ENCODE results near the gene CDH7.

The CDH7 gene

DNA sequence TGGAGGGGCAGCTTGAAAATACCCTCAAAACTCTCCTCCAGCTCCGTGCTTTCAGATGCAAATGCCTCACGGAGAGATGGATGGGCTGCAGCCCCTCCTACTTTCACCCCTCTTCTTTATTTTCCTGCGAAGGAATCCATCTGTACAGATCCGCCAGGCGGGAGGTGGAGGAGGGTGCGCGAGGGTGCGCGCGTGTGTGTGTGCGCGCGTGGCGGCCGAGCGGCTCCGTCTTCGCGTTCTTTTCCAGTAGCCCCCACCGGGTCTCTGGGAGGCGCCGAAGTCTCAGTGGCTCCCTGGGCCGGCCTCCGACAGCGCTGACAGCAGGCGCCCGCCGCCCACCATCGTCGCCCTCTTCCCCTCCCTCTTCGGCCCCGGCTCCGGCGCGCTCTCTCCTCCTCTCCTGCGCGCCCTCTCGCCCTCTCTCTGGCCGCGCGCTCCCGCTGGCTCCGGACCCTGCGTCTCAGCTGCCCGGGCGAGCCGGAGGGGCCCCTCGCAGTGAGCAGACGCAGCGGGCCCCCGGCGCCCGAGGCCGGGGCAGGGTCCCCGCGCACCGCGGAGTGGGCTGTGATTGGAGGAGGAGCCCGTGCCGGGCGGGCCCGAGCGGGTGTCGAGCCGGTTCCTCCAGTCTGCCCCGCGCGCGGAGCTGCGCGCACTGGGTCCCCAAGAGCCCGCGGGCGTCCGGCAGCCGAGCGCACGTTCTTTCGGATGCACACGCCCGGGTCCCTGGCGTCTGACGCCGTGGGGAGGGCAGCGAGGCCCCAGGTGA lies at the start of gene CDH7:
TSS of gene CDH7 (plus strand) at position 624 of the 766 bp plus-strand sequence. CDS start 11,831 bp downstream, outside the sequence.
- no peak for DNase-seq

- no peak for DNase-seq
These were observed 46.8 kb upstream of the CDH7 start for GRCh38 chr18:65704046-65704445.

DNA sequence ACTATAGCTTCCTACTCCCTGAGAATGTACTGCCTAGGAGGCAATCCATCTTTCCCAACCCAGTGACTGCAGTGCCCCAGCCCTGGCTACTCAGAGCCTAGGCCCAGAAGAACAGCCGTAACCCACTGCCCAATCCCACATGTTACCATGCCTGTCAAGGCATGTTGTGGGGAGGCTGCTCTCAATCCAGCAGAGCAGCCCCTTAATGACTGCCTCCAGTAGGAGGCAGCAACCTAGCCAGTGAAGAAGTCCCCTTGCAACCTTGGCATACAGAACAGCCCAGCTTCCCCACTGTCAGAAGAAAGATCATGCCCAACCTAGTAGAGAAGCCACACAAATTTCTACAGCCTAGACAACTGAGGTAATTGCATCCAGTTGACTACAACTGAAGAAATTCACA lies 44.2 kb upstream of the CDH7 start:
- DNase-seq: no peak

- no peak for DNase-seq
These were observed 39.3 kb upstream of the CDH7 start for GRCh38 chr18:65711493-65711892.

DNA sequence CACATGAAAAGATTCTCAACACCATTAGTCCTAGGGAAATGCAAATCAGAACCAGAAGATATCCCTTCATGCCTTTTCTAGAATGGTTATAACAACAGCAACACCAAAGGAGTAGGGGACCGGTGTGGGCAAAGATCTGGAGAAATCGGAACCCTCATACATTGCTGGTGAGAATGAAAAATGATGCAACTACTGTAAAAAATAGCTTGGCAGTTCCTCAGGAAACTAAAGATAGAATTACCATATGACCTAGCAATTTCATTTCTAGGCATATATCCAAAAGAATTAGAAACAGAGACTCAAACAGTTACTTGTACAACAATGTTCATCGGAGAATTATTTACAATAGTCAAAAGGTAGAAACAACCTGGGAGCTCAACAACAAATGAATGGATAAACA lies 29.2 kb upstream of the CDH7 start:
- DNase-seq: no peak

DNA sequence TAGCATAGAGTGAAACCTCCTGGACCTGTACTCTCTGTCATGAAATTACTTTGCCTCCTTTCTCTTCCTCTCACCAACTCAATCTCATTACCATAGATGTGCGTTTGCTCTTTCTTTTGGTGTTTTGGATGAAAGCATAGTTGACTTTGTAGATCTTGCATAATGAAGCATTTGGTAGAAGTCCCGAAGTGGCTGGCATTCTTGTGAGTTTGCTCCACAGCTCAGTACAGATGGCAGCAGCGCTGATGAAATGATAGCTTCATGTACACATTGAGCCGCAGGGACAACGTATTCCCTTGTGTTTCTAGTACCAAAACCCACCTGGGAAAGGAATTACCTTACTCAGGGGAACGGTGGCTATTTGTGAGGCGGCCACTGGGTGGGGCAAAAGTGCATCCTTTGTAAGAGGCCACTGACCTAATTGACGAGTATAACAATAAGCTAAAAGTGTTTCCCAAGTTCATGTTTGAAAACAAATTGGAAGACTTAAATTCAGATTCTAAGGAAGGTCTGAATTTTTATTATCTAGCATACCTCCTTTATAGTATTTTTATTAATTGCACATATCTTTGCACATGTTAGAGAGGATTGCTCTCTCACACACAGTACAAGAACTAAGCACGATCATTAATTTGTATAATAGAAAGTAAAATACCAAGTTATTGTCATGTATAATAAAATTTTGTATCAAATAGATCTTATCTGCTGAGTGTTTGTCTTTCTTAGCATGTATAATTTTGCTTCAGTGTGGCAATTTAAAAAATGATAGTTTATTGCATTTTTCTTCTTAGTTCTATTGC lies 25.4 kb upstream of the CDH7 start:
- DNase-seq: no peak

DNA sequence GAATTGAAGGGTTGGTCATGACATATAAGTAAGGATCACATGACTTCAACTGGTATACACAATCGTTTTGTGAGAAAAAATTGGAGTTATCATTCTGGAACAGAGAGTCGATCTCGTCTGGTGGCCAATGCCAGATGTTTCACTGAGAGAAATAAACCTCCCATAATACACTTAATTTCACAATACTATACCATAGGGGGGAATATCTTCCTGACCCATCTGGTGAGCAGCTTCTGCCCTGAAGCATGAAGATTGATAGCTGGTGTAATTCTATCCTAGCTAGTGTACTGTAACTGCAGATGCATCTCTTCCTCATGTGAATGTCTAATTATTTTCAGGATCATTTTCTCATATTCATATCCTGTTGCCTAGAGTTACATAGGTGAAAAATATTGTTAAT lies 15.7 kb upstream of the CDH7 start:
- DNase-seq: no peak

- no peak for DNase-seq
These were observed 13.3 kb upstream of the CDH7 start for GRCh38 chr18:65737471-65737955.

GRCh38 chr18:65746936-65747335 lies 3.9 kb upstream of the CDH7 start:
- no peak for DNase-seq

- DNase-seq: no peak
These were observed 2.5 kb upstream of the CDH7 start for GRCh38 chr18:65748321-65748720.

GRCh38 chr18:65749841-65750240 lies 971 bp upstream of the CDH7 start:
- DNase-seq: no peak

DNA sequence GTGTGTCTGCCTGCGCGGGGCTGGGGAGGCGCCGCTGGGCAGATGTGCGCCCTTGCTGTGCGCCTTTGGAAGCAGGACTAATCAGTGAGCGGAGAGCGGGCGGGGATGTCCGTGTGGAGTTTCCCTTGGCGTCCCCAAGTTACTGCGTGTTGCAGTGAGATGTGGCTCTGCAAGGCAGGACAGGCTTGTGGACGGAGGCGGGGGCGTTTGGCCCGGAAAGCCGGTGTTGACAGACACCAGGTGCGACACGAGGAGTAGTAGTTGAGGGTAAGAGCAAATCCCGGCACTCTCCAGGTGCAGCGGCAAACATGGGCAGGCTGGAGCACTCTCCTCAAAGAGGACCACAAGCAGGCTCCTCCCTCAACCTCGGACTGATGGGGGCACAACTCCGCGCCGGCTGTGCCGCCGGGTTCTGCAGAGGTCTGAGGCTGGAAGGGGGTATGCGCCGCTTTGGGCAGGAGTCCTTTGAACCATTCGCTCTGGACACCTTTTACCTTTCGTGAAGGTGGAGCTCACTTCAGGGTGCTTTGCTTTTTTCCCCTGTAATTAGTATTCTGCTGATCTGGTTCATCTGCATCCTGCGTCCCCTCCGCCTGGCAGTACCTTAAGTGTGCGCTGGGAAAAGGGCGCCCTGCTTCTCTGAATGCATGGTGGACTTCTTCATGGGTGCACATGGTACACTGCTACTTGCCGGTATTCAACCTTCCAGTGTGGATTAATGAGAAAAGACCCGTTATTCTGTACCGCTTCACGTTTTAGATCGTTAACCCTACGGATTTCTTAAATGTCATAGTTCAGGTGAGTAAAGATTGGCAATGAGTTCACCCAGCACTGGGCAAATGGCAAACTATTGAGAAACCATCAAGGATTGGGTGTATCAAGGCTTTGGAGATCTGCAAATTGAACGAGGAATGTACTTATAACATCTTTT lies 608 bp downstream of the CDH7 start:
- DNase-seq: no peak

DNA sequence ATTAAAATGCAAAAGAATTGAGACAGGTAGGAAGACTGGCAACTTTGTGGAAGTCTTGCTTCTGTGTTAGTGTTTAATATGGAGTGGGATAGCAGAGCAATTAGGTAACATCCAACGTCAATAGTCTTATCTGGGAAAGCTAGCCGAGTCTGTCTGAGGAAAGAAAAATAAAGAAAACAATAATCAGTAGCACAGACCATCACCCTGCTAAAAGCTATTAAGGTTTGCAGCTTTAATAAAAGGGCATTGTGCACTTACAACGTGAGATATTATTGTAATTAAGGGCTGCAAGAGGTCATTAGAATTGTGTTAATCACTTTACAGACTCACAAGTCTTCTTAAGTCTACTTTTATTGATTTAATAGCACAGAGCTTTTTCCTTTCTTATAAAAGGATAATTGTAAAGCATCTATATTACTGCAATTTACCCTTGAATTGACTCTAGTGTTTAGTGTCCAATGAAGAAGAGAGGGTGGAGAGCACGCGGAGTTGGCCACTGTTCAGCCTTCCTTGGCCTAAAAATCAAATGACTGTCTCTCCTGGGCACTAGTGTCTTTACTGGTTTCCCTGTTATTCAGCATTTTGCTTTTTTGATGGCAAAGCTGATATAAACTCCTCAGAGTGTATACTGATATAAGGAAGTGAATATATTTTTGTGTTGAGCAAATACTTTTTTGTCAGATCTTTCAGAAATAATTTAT lies 2.0 kb downstream of the CDH7 start:
- no peak for DNase-seq

GRCh38 chr18:65753520-65753919 lies 2.7 kb downstream of the CDH7 start:
- no peak for DNase-seq

DNA sequence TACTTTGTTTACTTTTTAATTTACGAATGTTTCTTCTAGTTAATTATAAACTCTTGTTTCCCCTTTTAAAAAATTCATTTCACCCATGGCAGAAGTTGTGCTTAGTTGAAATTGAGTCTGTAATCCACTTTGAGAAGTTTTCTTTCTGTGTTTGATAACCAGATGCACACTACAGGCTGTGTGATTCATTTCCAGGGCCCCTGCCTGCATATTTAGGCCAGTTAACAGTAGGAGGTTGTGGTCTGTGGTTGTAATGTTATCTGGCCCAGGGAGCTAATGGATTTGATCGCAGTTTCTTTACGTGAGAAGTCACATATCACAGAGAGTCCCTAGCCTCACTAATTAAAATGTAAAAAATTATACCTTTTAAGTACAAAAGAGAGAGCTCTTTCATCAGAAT lies 3.3 kb downstream of the CDH7 start:
- no peak for DNase-seq

- no peak for DNase-seq
These were observed 4.8 kb downstream of the CDH7 start for GRCh38 chr18:65755616-65756015.

DNA sequence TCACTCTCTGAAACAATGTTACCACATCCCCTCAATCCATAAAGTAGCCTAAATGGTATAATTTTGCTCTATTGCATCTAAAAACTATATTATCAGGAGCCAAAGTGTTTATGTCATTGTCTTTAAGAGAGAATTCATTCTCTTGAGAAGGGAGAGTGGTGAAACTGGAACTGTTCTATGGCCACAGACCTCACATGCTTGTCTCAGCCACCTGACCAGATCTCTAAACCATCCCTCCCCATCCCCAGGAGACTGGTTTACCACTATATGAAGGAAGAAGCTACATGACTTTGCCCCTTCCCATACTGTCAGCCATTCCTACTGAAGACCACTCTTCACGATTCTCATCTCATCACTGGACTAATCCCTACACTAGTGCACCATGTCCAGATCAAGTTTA lies 9.6 kb downstream of the CDH7 start:
- no peak for DNase-seq

DNA sequence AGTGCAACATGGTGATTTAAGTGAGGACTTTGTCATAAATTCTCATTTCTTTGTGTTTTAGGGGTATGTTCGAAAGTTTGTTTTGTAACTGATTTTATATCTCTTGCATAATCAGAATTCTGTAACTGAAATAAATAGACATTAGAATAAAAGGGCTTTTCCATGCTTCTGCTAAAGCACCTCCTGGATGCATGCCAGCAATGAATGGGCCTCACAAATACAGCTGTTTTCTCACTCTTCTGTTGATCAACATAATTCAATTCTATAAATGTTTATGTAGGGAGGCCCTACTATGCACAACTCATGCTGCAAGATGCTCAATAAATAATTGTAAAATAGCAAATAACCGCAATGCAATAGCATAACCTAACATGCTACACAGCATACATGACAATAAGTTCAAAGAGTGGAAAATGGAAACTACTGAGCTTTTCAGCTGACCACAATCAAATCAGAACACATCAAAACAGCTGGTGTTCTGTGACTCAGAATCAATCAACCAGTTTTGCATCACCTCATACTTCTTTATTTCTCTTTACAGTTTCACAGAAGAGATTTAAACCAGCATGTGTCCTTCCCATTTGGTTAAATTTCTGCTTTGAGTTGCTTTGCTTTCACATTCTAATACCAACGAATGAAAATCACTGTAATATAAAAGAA lies 11.0 kb downstream of the CDH7 start:
- no peak for DNase-seq

GRCh38 chr18:65762556-65762955 lies 11.7 kb downstream of the CDH7 start:
- no peak for DNase-seq

DNA sequence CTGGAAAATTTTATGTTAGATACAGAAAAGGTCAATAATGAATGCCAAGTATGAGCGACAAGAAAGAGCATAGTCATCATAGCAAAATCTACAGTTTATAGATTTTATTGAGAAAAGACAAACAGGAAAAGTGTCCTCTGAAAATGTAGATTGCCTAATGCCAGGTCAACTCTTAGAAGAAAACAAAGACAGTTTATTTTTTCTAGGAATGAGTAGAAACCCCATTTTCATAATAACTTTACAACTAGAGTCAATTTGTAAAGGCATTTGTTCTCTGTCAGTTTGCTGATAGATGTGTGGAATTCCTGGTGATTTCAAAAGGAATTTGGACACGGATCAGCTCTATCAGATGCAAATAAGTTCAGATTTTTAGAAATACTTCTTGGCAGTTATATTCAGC lies 16.6 kb downstream of the CDH7 start:
- no peak for DNase-seq

- DNase-seq: no peak
These were observed 17.4 kb downstream of the CDH7 start for GRCh38 chr18:65768120-65768778.

Measured in activated CD4-positive, alpha-beta T cell treated with anti-CD3 and anti-CD28 coated beads, Interleukin-2, amount 50 U/mL, for 1 hour (primary cell).